Natural killer cell (primary cell): Measurements from ENCODE around the gene STAT4. TPM values are rescaled to one million over a fixed set of nuclear protein-coding genes. Genes with fewer than 3 reads are reported as not detected.
A peak's percentile ranks its signal among the peaks of the same experiment; 100 is the strongest.

Experiments used
- ATAC-seq, 3 donors: fragments of 150-1000 bp in 2 of 3; fragments of 200-7000 bp in 1 of 3; cut with Tn5 transposase; 1 replicate in 1 of 3; 2 replicates in 2 of 3; pipeline ENCODE4 v1.10.0; 2021; ENCODE audit warnings: mild to moderate bottlenecking in 2 of 3, moderate library complexity in 2 of 3
- DNase-seq, 2 donors: peaks; one replicate each; pipeline versions ENCODE4 v3.0.0 to v3.0.0-alpha.2; 2013 to 2021; ENCODE audit warnings: mixed read lengths in 1 of 2
- H3K27ac ChIP-seq: one replicate; pipeline ENCODE4 v1.5.1; 2013; ENCODE audit warnings: mild to moderate bottlenecking, low read length
- H3K27me3 ChIP-seq: one replicate; pipeline ENCODE4 v1.6.1; 2013; ENCODE audit warnings: low read length; ENCODE audit not compliant: control insufficient read depth, insufficient read depth
- H3K36me3 ChIP-seq: one replicate; pipeline ENCODE4 v1.6.1; 2013; ENCODE audit warnings: low read length; ENCODE audit not compliant: control insufficient read depth, insufficient read depth
- H3K4me1 ChIP-seq: one replicate; pipeline ENCODE4 v1.6.1; 2013; ENCODE audit warnings: low read length; ENCODE audit not compliant: control insufficient read depth, insufficient read depth
- H3K4me3 ChIP-seq: one replicate; pipeline ENCODE4 v1.5.1; 2013; ENCODE audit warnings: low read length
- H3K9me3 ChIP-seq: one replicate; pipeline ENCODE4 v1.6.1; 2013; ENCODE audit warnings: low read length; ENCODE audit not compliant: control insufficient read depth, insufficient read depth
- H3K27ac Mint-ChIP-seq, 2 donors: one replicate each; pipeline ENCODE4 v1.8.0; 2022; ENCODE audit warnings: mild to moderate bottlenecking in 2 of 2, mixed read lengths in 2 of 2, moderate library complexity in 1 of 2
- H3K27me3 Mint-ChIP-seq, 2 donors: one replicate each; pipeline ENCODE4 v1.8.0; 2022; ENCODE audit warnings: low read depth in 2 of 2, mixed read lengths in 2 of 2
- H3K36me3 Mint-ChIP-seq: one replicate; pipeline ENCODE4 v1.8.0; 2022; ENCODE audit warnings: mixed read lengths
- H3K4me1 Mint-ChIP-seq, 2 donors: one replicate each; pipeline ENCODE4 v1.8.0; 2022; ENCODE audit warnings: mixed read lengths in 2 of 2
- H3K4me3 Mint-ChIP-seq: one replicate; pipeline ENCODE4 v1.8.0; 2022; ENCODE audit warnings: mild to moderate bottlenecking, moderate library complexity, mixed read lengths
- H3K9me3 Mint-ChIP-seq, 2 donors: one replicate each; pipeline ENCODE4 v1.8.0; 2022; ENCODE audit warnings: mixed read lengths in 2 of 2
- WGBS: methylation state at CpG from one replicate; pipeline ENCODE4 v1.1.7; 2013; ENCODE audit warnings: missing lambda C conversion rate; ENCODE audit not compliant: insufficient coverage; 5-methylcytosine and 5-hydroxymethylcytosine counted together
- intact Hi-C: fragments of 100-400 bp; cut with micrococcal nuclease; formaldehyde crosslinking; loops from one replicate; pipeline ENCODE4 v1.14.2; 2022
- total RNA-seq, 4 donors: library from RNA; stranded (reverse); fragments of 120-200 nt in 1 of 4; gene quantifications; one replicate each; pipeline versions ENCODE4 v1.2.3 to v1.2.4, GENCODE V29; 2013 to 2022
- TF ChIP-seq, protein P1 (sequence below): fragments of 200-600 bp; IDR thresholded peaks from one replicate; pipeline ENCODE4 v1.8.0; 2022; ENCODE audit warnings: antibody characterized with exemption

Gene STAT4
- total RNA-seq, 3 donors from 2014 or later (not counting 1 experiment from before 2014, with no cell fraction given), result 264 to 339 (median 304) TPM

DNA sequence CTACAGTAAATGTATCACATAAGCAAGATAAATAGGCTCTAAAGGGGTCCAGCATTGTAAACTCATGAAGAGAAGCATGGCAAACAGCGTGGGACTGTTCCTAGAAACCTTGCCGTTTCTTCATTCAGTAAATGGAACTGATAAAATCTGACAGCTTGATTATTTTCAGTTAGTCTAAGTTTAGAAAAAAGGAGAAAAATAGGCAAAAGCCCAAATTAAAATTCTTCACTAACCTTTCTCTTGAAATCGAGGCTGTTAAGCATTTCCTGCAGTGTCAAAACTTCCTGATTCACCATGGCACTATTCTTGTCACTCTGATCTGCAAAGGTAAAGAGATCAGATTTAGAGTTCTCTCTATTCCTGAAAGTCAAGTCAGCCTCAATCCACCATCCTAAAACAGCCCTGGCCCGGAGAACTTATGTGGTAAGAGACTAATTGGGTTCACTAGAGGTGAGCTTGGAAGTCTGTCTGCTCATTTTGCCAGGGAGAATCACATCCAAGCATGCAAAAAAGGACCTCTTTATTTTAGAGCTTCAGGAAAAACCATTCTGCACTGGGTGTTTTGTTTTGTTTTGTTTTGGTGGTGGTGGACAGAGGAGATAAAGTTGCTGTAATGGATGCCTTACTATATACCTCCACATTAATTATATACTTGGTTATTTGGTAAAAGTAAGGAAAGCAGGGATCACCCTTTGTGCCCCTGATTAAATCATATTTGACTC, 84.4 kb downstream of the STAT4 start:
- Mint-ChIP-seq H3K9me3 (no peaks in the 10 kb centered on the region), H3K4me3 (peak overlapping the region; percentile 85), H3K27me3 (no peaks in the 10 kb centered on the region), H3K27ac (peak overlapping the region; percentile 83 to 94), H3K4me1 (peaks cover 79 to 82% of the 10 kb centered on the region in 2 donors), H3K36me3 (peaks cover 50% of the 10 kb centered on the region)
- TF ChIP-seq, protein P1, sequence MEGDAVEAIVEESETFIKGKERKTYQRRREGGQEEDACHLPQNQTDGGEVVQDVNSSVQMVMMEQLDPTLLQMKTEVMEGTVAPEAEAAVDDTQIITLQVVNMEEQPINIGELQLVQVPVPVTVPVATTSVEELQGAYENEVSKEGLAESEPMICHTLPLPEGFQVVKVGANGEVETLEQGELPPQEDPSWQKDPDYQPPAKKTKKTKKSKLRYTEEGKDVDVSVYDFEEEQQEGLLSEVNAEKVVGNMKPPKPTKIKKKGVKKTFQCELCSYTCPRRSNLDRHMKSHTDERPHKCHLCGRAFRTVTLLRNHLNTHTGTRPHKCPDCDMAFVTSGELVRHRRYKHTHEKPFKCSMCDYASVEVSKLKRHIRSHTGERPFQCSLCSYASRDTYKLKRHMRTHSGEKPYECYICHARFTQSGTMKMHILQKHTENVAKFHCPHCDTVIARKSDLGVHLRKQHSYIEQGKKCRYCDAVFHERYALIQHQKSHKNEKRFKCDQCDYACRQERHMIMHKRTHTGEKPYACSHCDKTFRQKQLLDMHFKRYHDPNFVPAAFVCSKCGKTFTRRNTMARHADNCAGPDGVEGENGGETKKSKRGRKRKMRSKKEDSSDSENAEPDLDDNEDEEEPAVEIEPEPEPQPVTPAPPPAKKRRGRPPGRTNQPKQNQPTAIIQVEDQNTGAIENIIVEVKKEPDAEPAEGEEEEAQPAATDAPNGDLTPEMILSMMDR, result no peak
- H3K36me3 ChIP-seq, result peaks cover 36% of the 10 kb centered on the region
- H3K27ac ChIP-seq, result peak overlapping the region; percentile 83
- 6% methylated on average over 4 of the region's 4 CpGs for WGBS
- intact Hi-C loops, result loop anchor here (2.0 kb wide), 1 partner anchor 16 kb away; no protein-coding TSS in a partner anchor
- H3K4me1 ChIP-seq, result peaks cover 22% of the 10 kb centered on the region
- peak; percentile 27 to 38 (median 29) for ATAC-seq
- no peaks in the 10 kb centered on the region for H3K27me3 ChIP-seq
- H3K9me3 ChIP-seq, result no peaks in the 10 kb centered on the region
- H3K4me3 ChIP-seq, result no peak overlapping the region
- DNase-seq, result peak in 1 of 2 donors; percentile 42

DNA sequence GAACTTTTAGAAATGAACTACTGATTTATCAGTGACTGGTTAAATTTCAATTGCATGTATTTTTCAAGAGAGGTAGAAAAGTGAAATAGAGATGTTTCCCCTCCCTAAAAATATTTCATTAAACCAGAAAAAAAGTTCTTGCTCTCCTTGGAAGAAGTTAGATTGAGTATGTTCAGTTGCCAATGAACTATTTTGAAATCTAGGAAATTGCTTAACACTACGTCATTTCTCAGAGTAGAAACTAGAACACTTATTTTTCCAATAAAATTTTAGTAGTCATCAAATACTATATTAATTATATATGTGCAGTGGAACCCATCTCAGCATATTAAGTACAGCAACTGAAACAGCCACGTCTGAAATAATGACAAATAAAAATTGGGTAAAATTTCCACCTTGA, 85.0 kb downstream of the STAT4 start:
- intact Hi-C loops, result loop anchor here (2.0 kb wide), 2 partner anchors 15 to 17 kb away; no protein-coding TSS in a partner anchor
- Mint-ChIP-seq H3K27ac (peak overlapping the region; percentile 83 to 94), H3K27me3 (no peaks in the 10 kb centered on the region), H3K9me3 (no peaks in the 10 kb centered on the region), H3K4me3 (peak overlapping the region; percentile 85), H3K36me3 (peaks cover 51% of the 10 kb centered on the region), H3K4me1 (peaks cover 80 to 82% of the 10 kb centered on the region in 2 donors)
- TF ChIP-seq, protein P1, result no peak
- WGBS, result no CpG with 5 or more reads among the region's 2 CpGs
- H3K27ac ChIP-seq, result peak overlapping the region; percentile 83
- ATAC-seq (no peak), DNase-seq (no peak)
- peaks cover 25% of the 10 kb centered on the region for H3K4me1 ChIP-seq
- no peaks in the 10 kb centered on the region for H3K27me3 ChIP-seq
- no peak overlapping the region for H3K4me3 ChIP-seq
- H3K9me3 ChIP-seq, result no peaks in the 10 kb centered on the region
- peaks cover 40% of the 10 kb centered on the region for H3K36me3 ChIP-seq

DNA sequence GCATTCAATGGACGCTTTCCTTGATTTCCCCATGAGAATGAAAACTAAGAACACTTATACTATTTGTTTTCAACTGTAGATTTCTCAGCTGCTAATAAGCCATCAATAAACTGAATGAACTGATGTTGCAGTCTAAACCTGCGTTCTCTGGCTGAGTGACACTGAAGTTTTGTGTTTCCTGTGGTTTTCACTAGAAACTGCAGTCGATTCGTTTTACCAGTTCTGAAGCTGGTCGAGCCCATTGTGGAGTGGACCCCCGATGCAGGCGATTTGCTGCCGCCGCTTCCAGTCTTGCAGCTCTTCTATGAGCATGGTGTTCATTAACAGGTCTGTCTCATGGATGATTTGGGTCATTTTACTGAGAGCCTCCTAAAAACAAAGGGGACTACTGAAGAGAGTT, 86.2 kb downstream of the STAT4 start:
- Histone ChIP-seq H3K4me1 (peaks cover 25% of the 10 kb centered on the region), H3K27ac (peak overlapping the region; percentile 83), H3K36me3 (peaks cover 45% of the 10 kb centered on the region), H3K9me3 (no peaks in the 10 kb centered on the region), H3K4me3 (peak overlapping the region; percentile 39), H3K27me3 (no peaks in the 10 kb centered on the region)
- DNase-seq (peak; percentile 37 to 61), ATAC-seq (peak; percentile 71 to 74 (median 73))
- Mint-ChIP-seq H3K4me3 (peak overlapping the region; percentile 96), H3K27ac (peak overlapping the region; percentile 83 to 94), H3K27me3 (no peaks in the 10 kb centered on the region), H3K36me3 (peaks cover 47% of the 10 kb centered on the region), H3K4me1 (peaks cover 72 to 78% of the 10 kb centered on the region in 2 donors), H3K9me3 (no peaks in the 10 kb centered on the region)
- 8% methylated on average over 9 of the region's 9 CpGs for WGBS
- intact Hi-C loops, result loop anchor here (2.0 kb wide), 1 partner anchor 14 kb away; no protein-coding TSS in a partner anchor
- TF ChIP-seq, protein P1, result no peak
